Measurements from ENCODE around the gene TTC4.

GRCh38 chr1:54694771-54695170 lies 20.9 kb upstream of the TTC4 start:
- TF ChIP-seq CTCF (IDR thresholded peaks at IDR 0.05; ENCODE audit: low read depth, low read length, poor library complexity, severe bottlenecking), result no peak
- no peak for TF ChIP-seq EZH2phosphoT487 (IDR thresholded peaks at IDR 0.05; ENCODE audit: borderline replicate concordance, low read length)

Data from DOHH2 (cell line).